Prostate gland (tissue), 2 donors: ENCODE measurements around the gene NRROS. TPM values are rescaled to one million over a fixed set of nuclear protein-coding genes. Genes with fewer than 3 reads are reported as not detected.

Experiments
- DNase-seq: peaks from one replicate; pipeline ENCODE4 v3.0.0-alpha.2; 2019; ENCODE audit warnings: low spot score
- H3K27ac ChIP-seq, 2 donors: fragments of 200-600 bp; sonication (generic); 2 replicates each; pipeline ENCODE4 v1.5.1; 2017 to 2019
- H3K27me3 ChIP-seq: fragments of 200-600 bp; sonication (generic); replicated peaks from 2 replicates; pipeline ENCODE4 v1.5.1; 2019; ENCODE audit not compliant: insufficient read depth
- H3K36me3 ChIP-seq, 2 donors: fragments of 200-600 bp; sonication (generic); 1 replicate in 1 of 2; 2 replicates in 1 of 2; pipeline versions ENCODE4 v1.5.1 to v1.8.1; 2017 to 2019
- H3K4me1 ChIP-seq: fragments of 200-600 bp; sonication (generic); replicated peaks from 2 replicates; pipeline ENCODE4 v1.5.1; 2019
- H3K4me3 ChIP-seq, 2 donors: fragments of 200-600 bp; sonication (generic); 2 replicates each; pipeline ENCODE4 v1.5.1; 2017 to 2019
- H3K9me3 ChIP-seq: fragments of 200-600 bp; sonication (generic); 2 replicates; pipeline ENCODE4 v1.5.1; 2017
- POLR2A ChIP-seq: fragments of 450-650 bp; IDR thresholded peaks from one replicate; pipeline ENCODE4 v1.6.1; 2016; ENCODE audit warnings: antibody characterized with exemption, mild to moderate bottlenecking
- POLR2AphosphoS5 ChIP-seq: sonication (generic); formaldehyde crosslinking; IDR thresholded peaks from one replicate; pipeline ENCODE4 v1.6.1; 2017; ENCODE audit warnings: antibody characterized with exemption
- WGBS: methylation state at CpG from one replicate; pipeline ENCODE4 v1.1.5; 2018; 5-methylcytosine and 5-hydroxymethylcytosine counted together
- intact Hi-C: fragments of 100-400 bp; cut with DNase I; formaldehyde crosslinking; loops from one replicate; pipeline ENCODE4 v1.14.2; 2022
- total RNA-seq, 2 donors: library from RNA; depleted of rRNA; stranded (reverse); fragments of >200 nt; gene quantifications; one replicate each; pipeline ENCODE4 v1.1.0, GENCODE V29; 2016
- TF ChIP-seq, protein P1 (sequence below), 4 experiments: fragments of 200-600 bp in 2 of 4; fragments of 450-650 bp in 2 of 4; sonication (generic) in 2 of 4; IDR thresholded peaks; 1 replicate in 3 of 4; 2 replicates in 1 of 4; pipeline ENCODE4 v1.5.1; 2016 to 2019; ENCODE audit warnings: antibody characterized with exemption in 4 of 4, mild to moderate bottlenecking in 2 of 4, moderate library complexity in 2 of 4

NRROS gene
- total RNA-seq, 2 donors from 2014 or later = 2.0 to 5.5 TPM

DNA sequence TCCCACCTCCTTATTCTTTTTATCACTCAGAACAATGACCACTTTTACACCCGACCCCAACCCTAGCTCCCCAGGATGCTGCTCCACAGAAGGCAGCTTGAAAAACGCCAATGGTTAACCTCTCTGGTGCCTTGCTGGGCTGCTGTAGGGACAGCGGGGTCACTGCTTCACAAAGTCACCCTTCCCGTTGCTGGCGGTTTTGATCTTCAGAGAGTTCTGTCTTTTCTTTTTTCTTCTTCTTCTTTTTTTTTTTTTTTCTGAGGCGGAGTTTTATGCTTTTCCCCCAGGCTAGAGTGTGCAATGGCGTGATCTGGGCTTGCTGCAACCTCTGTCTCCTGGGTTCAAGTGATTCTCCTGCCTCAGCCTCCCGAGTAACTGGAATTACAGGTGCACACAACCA is 51.9 kb downstream of the NRROS start:
- TF ChIP-seq, protein P1, sequence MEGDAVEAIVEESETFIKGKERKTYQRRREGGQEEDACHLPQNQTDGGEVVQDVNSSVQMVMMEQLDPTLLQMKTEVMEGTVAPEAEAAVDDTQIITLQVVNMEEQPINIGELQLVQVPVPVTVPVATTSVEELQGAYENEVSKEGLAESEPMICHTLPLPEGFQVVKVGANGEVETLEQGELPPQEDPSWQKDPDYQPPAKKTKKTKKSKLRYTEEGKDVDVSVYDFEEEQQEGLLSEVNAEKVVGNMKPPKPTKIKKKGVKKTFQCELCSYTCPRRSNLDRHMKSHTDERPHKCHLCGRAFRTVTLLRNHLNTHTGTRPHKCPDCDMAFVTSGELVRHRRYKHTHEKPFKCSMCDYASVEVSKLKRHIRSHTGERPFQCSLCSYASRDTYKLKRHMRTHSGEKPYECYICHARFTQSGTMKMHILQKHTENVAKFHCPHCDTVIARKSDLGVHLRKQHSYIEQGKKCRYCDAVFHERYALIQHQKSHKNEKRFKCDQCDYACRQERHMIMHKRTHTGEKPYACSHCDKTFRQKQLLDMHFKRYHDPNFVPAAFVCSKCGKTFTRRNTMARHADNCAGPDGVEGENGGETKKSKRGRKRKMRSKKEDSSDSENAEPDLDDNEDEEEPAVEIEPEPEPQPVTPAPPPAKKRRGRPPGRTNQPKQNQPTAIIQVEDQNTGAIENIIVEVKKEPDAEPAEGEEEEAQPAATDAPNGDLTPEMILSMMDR (IDR thresholded peaks at IDR 0.05) = no peak
- TF ChIP-seq POLR2AphosphoS5 = no peak
- TF ChIP-seq POLR2A = no peak
- Histone ChIP-seq H3K36me3 (no peaks in the 10 kb centered on the region), H3K9me3 (no peaks in the 10 kb centered on the region), H3K27ac (no peak overlapping the region), H3K27me3 (no peaks in the 10 kb centered on the region), H3K4me3 (no peak overlapping the region), H3K4me1 (no peaks in the 10 kb centered on the region)
- DNase-seq = no peak
- intact Hi-C loops = loop anchor here (5.0 kb wide), 1 partner anchor 439 kb away; no protein-coding TSS in a partner anchor
- 81% methylated on average over 8 of the region's 8 CpGs for WGBS

DNA sequence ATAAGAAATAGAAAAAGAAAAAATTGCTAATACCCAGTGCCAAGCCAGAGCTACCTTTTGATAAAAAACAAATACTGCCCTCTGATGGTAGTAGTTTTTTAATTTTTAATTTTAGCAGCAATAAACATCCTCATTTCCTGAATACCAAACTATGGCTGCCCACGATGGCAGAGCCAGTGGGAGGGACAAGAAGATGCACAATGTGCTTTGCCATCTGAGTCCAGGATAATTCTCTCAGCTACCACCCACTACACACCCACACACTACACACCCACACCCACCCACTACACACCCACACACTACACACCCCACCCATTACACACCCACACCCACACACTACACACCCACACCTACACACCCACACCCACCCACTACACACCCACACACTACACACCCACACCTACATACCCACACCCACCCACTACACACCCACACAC is 54.7 kb downstream of the NRROS start:
- TF ChIP-seq POLR2A = no peak
- TF ChIP-seq, protein P1 (IDR thresholded peaks at IDR 0.05) = no peak
- TF ChIP-seq POLR2AphosphoS5 = no peak
- Histone ChIP-seq H3K36me3 (no peaks in the 10 kb centered on the region), H3K27ac (no peak overlapping the region), H3K9me3 (no peaks in the 10 kb centered on the region), H3K27me3 (no peaks in the 10 kb centered on the region), H3K4me1 (no peaks in the 10 kb centered on the region), H3K4me3 (no peak overlapping the region)
- intact Hi-C loops = loop anchor here (5.0 kb wide), 1 partner anchor 442 kb away; no protein-coding TSS in a partner anchor
- no peak for DNase-seq
- WGBS = 3% methylated on average over 1 of the region's 1 CpG

DNA sequence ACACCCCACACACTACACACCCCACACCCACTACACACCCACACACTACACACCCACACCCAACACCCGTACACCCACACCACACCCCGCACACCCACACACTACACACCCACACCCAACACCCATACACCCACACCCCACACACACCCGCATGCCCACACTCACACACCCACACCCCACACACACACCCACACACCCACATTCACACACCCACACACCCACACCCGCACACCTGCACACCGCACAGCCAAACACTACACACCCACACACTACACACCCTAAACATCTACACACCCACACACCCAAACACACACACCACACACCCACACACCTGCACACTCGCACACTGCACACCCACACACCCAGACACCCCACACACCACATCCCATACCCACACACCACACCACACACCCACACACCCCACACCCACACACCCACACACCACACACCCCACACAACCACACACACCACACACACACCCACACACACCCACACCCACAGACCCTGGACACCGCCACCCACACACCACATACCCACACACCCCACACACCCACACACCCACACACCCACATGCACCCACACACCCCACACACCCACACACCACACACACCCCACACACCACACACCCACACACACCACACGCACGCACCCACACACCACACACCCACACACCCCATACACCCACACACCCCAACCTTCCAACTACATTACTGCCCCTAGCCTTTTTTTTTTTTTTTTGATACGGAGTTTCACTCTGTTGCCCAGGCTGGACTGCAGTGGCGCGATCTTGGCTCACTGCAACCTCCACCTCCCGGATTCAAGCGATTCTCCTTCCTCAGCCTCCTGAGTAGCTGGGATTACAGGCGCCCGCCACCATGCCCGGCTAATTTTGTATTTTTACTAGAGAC is 55.7 kb downstream of the NRROS start:
- intact Hi-C loops = loop anchor here (5.0 kb wide), 1 partner anchor 443 kb away; no protein-coding TSS in a partner anchor
- Histone ChIP-seq H3K36me3 (no peaks in the 10 kb centered on the region), H3K9me3 (no peaks in the 10 kb centered on the region), H3K27ac (no peak overlapping the region), H3K4me1 (no peaks in the 10 kb centered on the region), H3K27me3 (no peaks in the 10 kb centered on the region), H3K4me3 (no peak overlapping the region)
- 92% methylated on average over 17 of the region's 17 CpGs for WGBS
- DNase-seq = no peak
- TF ChIP-seq, protein P1 (IDR thresholded peaks at IDR 0.05) = no peak
- TF ChIP-seq POLR2AphosphoS5 = no peak

DNA sequence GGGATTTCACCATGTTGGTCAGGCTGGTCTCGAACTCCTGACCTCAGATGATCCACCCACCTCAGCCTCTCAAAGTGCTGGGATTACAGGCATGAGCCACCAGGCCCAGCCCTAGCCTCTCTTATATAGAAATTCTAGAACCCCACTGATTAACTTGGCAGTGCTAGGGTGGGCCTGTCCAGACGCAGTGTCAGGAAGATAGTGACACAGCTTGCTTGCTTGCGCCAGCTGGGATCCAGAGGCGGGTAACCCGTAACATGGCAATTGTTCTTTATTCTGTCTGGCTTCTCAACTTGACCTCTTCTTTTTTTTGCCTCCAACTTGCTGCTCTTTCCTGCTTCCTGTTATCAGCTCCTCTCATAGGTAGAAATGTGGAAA is 56.3 kb downstream of the NRROS start:
- WGBS = 73% methylated on average over 5 of the region's 5 CpGs
- H3K27ac ChIP-seq = no peak overlapping the region
- H3K4me3 ChIP-seq = no peak overlapping the region
- TF ChIP-seq POLR2AphosphoS5 = no peak
- no peak for TF ChIP-seq POLR2A
- no peaks in the 10 kb centered on the region for H3K9me3 ChIP-seq
- H3K36me3 ChIP-seq = no peaks in the 10 kb centered on the region
- H3K27me3 ChIP-seq = no peaks in the 10 kb centered on the region
- intact Hi-C loops = no loop called here
- no peak for DNase-seq
- no peaks in the 10 kb centered on the region for H3K4me1 ChIP-seq

DNA sequence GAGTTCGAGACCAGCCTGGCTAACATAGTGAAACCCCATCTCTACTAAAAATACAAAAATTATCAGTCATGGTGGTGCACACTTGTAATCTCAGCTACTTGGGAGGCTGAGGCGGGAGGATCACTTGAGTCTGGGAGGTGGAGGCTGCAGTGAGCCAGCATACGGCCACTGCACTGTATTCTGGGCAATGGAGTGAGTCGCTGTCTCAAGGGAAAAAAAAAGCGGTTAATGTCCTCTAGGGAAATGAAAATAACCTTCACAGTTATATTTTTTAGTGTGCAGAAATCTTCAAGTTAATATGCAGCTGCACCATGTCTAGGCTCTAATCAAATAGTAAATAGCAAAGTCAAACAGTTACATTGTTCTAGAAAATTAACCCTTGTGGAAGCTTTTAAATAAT is 57.8 kb downstream of the NRROS start:
- Histone ChIP-seq H3K27me3 (no peaks in the 10 kb centered on the region), H3K36me3 (no peaks in the 10 kb centered on the region), H3K4me1 (no peaks in the 10 kb centered on the region), H3K9me3 (no peaks in the 10 kb centered on the region), H3K4me3 (no peak overlapping the region), H3K27ac (no peak overlapping the region)
- DNase-seq = no peak
- WGBS = 82% methylated on average over 5 of the region's 5 CpGs
- intact Hi-C loops = no loop called here
- TF ChIP-seq, protein P1 (IDR thresholded peaks at IDR 0.05) = no peak
- no peak for TF ChIP-seq POLR2A
- TF ChIP-seq POLR2AphosphoS5 = no peak
